ENCODE measurements around the gene GJB3. TPM values are rescaled to one million over a fixed set of nuclear protein-coding genes. Genes with fewer than 3 reads are reported as not detected.

GJB3 gene
- total RNA-seq, 1 experiment from 2014 or later: 23.1 TPM

- no TSS peak for BruUV-seq (replicated peaks)
- CTCF ChIA-PET: interaction anchor here (0.6 to 1.0 kb wide), 2 partner anchors 10 to 102 kb away, joined by 3 to 7 read pairs; no protein-coding TSS in a partner anchor
- H3K4me1 Mint-ChIP-seq (ENCODE audit: low read depth, unreplicated experiment): peaks cover 8% of the 10 kb centered on the region
- intact Hi-C loops (cut with micrococcal nuclease; ENCODE audit: unreplicated experiment): no loop called here
- TF ChIP-seq, protein P1, sequence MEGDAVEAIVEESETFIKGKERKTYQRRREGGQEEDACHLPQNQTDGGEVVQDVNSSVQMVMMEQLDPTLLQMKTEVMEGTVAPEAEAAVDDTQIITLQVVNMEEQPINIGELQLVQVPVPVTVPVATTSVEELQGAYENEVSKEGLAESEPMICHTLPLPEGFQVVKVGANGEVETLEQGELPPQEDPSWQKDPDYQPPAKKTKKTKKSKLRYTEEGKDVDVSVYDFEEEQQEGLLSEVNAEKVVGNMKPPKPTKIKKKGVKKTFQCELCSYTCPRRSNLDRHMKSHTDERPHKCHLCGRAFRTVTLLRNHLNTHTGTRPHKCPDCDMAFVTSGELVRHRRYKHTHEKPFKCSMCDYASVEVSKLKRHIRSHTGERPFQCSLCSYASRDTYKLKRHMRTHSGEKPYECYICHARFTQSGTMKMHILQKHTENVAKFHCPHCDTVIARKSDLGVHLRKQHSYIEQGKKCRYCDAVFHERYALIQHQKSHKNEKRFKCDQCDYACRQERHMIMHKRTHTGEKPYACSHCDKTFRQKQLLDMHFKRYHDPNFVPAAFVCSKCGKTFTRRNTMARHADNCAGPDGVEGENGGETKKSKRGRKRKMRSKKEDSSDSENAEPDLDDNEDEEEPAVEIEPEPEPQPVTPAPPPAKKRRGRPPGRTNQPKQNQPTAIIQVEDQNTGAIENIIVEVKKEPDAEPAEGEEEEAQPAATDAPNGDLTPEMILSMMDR (IDR thresholded peaks at IDR 0.05; ENCODE audit: unreplicated experiment): no peak
- no peaks in the 10 kb centered on the region for H3K27me3 Mint-ChIP-seq (ENCODE audit: unreplicated experiment)
- peak; percentile 17 for DNase-seq
- no peak overlapping the region for H3K27ac Mint-ChIP-seq (ENCODE audit: unreplicated experiment)
- no peak overlapping the region for H3K4me3 Mint-ChIP-seq (ENCODE audit: low read depth, unreplicated experiment)
- H3K9me3 Mint-ChIP-seq (ENCODE audit: low read depth, unreplicated experiment): no peaks in the 10 kb centered on the region
- H3K36me3 Mint-ChIP-seq (ENCODE audit: insufficient read depth, unreplicated experiment): no peaks in the 10 kb centered on the region
These were observed 44.6 kb downstream of the GJB3 start for GRCh38 chr1:34825455-34826091.

- CTCF ChIA-PET: no interaction called here
- H3K27ac Mint-ChIP-seq (ENCODE audit: unreplicated experiment): no peak overlapping the region
- no peaks in the 10 kb centered on the region for H3K9me3 Mint-ChIP-seq (ENCODE audit: low read depth, unreplicated experiment)
These were observed 46.4 kb downstream of the GJB3 start for GRCh38 chr1:34827341-34827941.

DNA sequence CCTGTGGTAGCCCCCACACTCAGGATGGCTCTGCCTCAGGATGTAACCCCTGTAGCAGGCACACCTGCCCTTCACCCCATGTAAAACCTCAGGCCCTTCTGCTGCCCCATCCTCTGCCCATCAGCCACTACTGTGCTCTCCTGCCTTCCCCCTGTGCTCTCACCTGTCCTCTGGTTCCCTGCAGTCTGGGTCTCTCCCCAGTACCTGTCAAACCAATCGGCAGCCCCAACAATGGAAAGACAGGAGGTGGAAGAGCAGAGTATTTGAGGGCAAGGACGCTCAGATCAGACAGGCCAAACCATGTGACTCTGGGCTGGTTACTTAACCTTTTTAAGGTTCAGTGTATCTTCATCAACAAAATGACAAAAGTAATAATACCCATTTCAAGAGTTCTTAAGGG, 47.6 kb downstream of the GJB3 start:
- H3K4me3 Mint-ChIP-seq (ENCODE audit: low read depth, unreplicated experiment): no peak overlapping the region
- H3K9me3 Mint-ChIP-seq (ENCODE audit: low read depth, unreplicated experiment): no peaks in the 10 kb centered on the region
- CTCF ChIA-PET: no interaction called here
- no peak overlapping the region for H3K27ac Mint-ChIP-seq (ENCODE audit: unreplicated experiment)
- BruUV-seq (replicated peaks): no TSS peak
- H3K36me3 Mint-ChIP-seq (ENCODE audit: insufficient read depth, unreplicated experiment): no peaks in the 10 kb centered on the region
- no peak for DNase-seq
- H3K27me3 Mint-ChIP-seq (ENCODE audit: unreplicated experiment): no peaks in the 10 kb centered on the region
- TF ChIP-seq, protein P1 (IDR thresholded peaks at IDR 0.05; ENCODE audit: unreplicated experiment): no peak
- intact Hi-C loops (cut with micrococcal nuclease; ENCODE audit: unreplicated experiment): no loop called here
- H3K4me1 Mint-ChIP-seq (ENCODE audit: low read depth, unreplicated experiment): peaks cover 8% of the 10 kb centered on the region

More at GRCh38 chr1:34827341-34827941, 46.4 kb downstream of the GJB3 start:
- no TSS peak for BruUV-seq (replicated peaks)
- no peaks in the 10 kb centered on the region for H3K36me3 Mint-ChIP-seq (ENCODE audit: insufficient read depth, unreplicated experiment)
- H3K27me3 Mint-ChIP-seq (ENCODE audit: unreplicated experiment): no peaks in the 10 kb centered on the region
- no peak overlapping the region for H3K4me3 Mint-ChIP-seq (ENCODE audit: low read depth, unreplicated experiment)
- no peak for DNase-seq
- TF ChIP-seq, protein P1 (IDR thresholded peaks at IDR 0.05; ENCODE audit: unreplicated experiment): no peak
- peaks cover 8% of the 10 kb centered on the region for H3K4me1 Mint-ChIP-seq (ENCODE audit: low read depth, unreplicated experiment)
- intact Hi-C loops (cut with micrococcal nuclease; ENCODE audit: unreplicated experiment): no loop called here

DNA sequence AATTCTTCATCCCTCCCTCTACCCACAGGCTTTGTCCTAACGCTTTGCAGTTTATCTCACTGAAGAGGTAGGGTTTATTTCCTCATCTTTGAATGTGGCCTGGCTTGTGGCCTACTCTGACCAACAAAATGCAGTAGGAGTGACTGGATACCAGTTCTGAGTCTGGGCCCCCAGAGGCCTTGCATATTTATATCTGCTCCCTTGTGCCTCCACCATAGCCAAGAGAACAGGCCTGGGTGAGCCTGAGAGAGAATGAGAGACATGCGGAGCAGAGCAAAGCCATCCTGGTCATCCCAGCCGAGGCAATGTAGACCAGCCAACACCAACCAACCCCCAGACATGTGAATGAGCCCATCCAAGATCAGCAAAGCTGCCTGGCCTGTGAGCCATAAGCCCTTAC, 48.2 kb downstream of the GJB3 start:
- TF ChIP-seq, protein P1 (IDR thresholded peaks at IDR 0.05; ENCODE audit: unreplicated experiment): no peak
- no peak overlapping the region for H3K27ac Mint-ChIP-seq (ENCODE audit: unreplicated experiment)
- no peaks in the 10 kb centered on the region for H3K36me3 Mint-ChIP-seq (ENCODE audit: insufficient read depth, unreplicated experiment)
- no TSS peak for BruUV-seq (replicated peaks)
- H3K4me3 Mint-ChIP-seq (ENCODE audit: low read depth, unreplicated experiment): no peak overlapping the region
- intact Hi-C loops (cut with micrococcal nuclease; ENCODE audit: unreplicated experiment): no loop called here
- CTCF ChIA-PET: no interaction called here
- DNase-seq: no peak
- H3K4me1 Mint-ChIP-seq (ENCODE audit: low read depth, unreplicated experiment): peaks cover 8% of the 10 kb centered on the region
- no peaks in the 10 kb centered on the region for H3K9me3 Mint-ChIP-seq (ENCODE audit: low read depth, unreplicated experiment)
- no peaks in the 10 kb centered on the region for H3K27me3 Mint-ChIP-seq (ENCODE audit: unreplicated experiment)
